Muscle of arm (tissue), 12 donors: Measurements from ENCODE around the gene BBC3. TPM values are rescaled to one million over a fixed set of nuclear protein-coding genes. Genes with fewer than 3 reads are reported as not detected.
A peak's percentile ranks its signal among the peaks of the same experiment; 100 is the strongest.
"Not testable (repeated sequence)": the region's sequence is repeated elsewhere in the genome, so short reads cannot be mapped to it uniquely, and the experiment has no call there.

Source experiments
- DNase-seq: peaks from one replicate; pipeline ENCODE4 v3.0.0-alpha.2; 2013
- polyA plus RNA-seq, 12 donors: library from polyadenylated mRNA; unstranded; fragments of 120-200 nt; gene quantifications; one replicate each; pipeline ENCODE4 v1.2.1, GENCODE V29; 2013; ENCODE audit not compliant: insufficient read length in 12 of 12

Gene BBC3
- polyA plus RNA-seq, 12 donors, result 0.98 to 9.5 (median 1.8) TPM; not detected in 1

DNA sequence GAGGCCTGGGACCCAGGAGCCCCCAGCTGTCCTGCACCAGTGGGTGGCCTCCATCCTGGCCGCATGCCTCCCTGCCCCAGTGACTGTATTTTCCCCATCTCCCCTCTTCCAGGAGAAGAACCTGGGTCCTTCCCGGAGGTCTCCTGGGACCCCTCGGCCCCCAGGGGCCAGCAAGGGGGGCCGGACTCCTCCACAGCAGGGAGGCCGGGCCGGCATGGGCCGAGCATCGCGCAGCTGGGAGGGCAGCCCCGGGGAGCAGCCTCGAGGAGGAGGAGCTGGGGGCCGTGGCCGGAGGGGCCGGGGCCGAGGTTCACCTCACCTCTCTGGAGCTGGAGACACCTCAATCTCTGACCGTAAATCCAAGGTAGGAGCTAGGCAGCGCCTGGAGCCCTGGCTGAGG, 29.5 kb upstream of the BBC3 start:
- DNase-seq, result no peak

DNA sequence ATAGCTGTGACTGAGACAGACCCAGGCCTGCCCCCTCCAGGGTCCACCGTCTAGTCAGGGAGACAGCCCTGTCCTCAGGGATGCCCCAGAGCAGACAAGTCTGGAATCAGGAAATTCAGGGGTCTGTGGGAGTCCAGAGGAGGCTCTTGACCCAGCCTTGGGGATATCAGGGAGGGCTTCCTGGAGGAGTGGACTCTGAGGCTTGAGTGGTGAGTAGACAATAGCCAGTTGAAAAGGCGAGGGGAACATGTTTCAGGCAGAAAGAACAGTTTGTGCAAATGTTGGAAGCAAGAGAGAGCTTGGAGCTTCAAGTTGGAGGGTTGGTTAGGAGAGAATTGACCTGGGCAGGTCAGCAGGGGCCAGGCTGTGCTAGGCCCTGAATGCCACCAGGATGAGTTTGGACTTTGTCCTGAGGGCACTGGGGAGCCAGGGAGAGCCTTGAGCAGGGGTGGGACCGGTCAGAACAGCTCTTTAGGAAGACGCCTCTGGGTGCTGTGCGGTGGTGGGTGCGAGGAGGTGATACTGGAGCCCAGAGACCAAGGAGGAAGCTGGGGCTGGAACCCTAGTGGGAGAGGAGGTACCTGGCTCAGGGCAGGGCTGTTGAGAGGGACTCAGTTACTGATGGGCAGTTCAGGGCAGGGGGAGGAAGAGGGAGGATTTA, 28.0 kb upstream of the BBC3 start:
- no peak for DNase-seq

DNA sequence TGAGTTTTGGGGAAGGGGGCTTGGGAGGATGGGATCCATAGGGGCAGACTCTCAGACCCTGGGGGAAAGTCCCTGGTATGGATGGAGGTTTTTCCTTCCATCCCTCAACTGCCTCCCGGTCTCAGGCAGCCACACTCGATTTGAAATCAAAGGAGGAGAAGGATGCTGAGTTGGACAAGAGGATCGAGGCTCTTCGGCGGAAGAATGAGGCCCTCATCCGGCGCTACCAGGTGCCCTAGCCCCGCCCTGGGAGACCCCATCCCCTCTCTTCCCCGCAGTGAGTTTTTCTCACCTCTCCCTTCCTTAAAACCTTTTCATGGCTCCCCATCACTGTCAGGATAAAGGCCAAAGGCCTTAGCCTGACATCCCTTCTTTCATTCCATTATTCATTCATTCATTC, 27.4 kb upstream of the BBC3 start:
- no peak for DNase-seq

DNA sequence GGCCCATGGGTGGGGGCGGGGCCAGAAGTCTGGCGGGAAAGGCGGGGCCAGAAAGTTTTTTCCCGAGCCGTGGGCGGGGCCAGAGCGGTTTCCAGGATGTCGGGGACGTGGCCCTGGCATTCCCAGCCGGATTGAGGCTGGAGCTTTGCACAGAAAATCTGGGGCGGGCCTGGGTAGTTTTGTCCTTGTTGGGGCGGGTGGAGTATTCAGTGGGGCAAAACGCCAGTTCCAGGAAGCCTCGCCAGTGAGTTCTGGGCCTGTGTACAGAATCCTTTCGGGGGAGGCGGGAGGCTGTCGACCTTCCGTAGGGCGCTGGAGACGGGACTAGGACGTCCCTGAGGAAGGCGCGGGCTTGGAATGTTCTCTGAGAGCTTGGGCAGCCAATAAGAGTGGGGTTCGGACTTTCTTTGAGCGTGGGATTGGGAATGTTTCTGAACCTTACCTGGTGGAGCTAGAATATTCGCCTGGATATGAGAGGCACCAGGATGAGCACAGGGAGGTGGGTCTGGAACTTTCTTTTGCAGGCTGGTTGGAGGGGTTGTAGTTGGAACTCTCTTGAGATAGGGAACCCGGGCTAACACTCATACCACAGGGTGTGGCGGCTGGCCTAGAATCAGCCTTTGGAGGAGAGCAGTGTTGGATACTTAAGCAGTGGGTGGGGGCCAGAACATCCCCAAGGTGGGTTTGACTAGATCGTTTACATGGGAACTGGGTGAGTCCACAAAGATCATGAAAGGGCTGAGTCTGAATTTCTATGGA, 26.6 kb upstream of the BBC3 start:
- DNase-seq, result no peak

DNA sequence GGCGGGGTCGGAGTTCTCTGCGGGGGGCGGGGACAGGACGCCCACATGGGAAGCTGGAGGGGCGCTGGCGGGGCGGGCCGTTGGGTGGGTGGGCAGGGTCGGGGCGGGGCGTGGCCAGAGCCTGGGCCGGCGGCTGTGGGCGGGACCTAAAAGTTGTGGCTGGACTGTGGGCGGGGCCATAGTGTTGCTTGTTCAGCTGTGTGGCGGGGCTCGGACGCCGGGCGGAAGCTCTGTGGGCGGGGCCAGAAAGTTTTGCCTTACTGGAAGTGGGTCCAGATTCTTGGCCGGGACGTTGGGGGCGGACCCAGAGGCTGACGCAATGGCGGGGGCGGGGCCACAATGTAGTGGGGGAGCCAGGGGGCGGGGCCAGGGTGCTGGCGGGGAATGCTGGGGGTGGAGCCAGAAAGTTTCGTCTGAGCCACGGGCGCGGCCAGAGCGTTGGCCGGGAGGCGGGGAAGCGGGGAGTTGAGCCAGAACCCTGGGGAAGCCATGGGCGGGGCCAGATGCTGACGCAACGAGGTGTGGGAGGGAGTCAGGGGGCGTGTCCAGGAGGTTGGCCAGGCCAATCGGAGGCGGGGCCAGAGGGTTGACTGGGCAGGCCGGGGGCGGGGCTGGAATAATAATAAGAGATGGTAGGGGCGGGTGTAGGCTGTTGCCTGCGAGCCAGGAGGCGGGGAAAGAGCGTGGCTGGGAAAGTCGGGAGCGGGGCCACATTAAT, 25.9 kb upstream of the BBC3 start:
- peak; percentile 99 for DNase-seq

DNA sequence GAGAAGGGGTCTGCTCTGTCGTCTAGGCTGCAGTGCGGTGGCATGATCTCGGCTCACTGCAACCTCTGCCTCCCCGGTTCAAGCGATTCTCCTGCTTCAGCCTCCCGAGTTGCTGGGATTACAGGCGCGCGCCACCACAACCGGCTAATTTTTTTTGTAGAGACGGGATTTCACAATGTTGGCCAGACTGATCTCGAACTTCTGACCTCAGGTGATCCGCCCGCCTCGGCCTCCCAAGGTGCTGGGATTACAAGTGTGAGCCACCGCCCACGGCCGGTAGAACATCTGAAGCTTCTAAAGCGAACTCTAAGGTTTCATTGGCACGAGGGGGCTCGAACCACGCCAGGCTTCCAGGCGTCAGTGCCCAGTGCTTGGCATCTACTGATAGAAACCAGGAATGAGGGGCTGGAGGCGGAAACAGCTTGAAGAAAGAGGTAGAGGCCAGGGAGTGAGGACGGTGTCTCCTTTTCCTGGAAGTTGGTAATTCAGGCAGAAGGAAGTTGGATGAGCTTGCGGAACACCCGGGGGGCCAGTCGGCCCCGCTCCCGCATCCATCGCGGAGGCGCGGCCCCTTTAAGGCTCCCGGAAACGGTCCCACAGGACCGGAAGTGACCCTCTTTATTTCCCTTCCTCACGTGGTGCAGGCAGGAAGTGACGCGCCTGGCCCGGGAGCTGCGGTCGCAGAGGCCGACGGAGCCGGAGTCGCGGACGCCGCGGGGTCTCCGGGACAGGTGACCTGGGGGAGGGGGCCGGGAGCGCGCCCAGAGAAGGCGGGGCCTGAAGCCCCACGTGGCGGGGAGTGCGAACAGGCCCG, 25.1 kb upstream of the BBC3 start, which contains the start of gene CCDC9:
TSS of gene CCDC9 (plus strand) at position 647 of the 814 bp plus-strand sequence. CDS start 1,876 bp downstream, outside the sequence.
- peak; percentile 96 for DNase-seq

DNA sequence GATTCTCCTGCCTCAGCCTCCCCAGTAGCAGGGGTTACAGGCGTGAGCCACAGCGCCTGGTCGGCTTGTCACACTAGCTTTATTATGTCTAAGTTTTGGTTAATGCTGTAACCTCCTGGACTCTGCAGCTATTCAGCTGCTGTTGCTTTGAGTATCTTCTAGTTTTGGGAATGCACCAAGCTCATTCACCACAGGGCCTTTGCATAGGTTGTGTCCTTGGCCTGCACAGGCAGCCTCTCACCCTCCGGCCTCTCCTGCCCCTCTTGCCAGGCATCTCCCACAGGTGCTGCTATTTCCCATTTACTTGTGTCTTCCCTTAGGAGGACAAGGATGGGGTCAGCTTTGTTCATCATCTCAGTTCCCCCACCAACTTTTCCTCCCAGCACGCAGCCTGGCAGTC, 23.0 kb upstream of the BBC3 start:
- no peak for DNase-seq

DNA sequence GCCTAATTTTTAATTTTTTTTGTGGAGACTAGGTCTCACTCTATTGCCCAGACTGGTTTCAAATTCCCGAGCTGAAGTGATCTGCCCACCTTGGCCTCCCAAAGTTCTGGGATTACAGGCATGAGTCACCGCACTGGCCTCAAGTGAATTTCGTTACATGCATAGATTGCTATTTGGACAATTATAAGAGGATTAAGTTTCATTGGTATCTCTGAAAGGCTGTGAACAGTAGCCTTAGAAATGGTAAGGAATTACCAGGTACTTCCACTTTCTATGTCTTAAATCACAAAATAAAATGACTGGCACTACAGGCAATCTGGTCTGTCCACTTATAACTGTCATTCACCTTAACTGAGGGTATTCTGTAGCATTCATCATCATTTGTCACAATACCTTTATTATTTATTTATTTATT, 22.5 kb upstream of the BBC3 start:
- no peak for DNase-seq

DNA sequence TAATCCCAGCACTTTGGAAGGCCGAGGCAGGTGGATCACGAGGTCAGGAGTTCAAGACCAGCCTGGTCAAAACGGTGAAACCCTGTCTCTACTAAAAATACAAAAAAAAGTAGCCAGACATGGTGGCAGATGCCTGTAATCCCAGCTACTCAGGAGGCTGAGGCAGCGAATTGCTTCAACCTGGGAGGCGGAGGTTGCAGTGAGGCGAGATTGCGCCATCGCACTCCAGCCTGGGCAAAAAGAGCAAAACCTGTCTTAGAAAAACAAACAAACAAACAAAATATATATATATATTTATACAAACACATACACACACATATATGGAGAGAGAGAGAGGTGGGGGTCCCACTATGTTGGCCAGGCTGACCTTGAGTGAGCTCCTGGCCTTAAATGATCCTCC, 22.0 kb upstream of the BBC3 start:
- DNase-seq, result not testable (repeated sequence)

DNA sequence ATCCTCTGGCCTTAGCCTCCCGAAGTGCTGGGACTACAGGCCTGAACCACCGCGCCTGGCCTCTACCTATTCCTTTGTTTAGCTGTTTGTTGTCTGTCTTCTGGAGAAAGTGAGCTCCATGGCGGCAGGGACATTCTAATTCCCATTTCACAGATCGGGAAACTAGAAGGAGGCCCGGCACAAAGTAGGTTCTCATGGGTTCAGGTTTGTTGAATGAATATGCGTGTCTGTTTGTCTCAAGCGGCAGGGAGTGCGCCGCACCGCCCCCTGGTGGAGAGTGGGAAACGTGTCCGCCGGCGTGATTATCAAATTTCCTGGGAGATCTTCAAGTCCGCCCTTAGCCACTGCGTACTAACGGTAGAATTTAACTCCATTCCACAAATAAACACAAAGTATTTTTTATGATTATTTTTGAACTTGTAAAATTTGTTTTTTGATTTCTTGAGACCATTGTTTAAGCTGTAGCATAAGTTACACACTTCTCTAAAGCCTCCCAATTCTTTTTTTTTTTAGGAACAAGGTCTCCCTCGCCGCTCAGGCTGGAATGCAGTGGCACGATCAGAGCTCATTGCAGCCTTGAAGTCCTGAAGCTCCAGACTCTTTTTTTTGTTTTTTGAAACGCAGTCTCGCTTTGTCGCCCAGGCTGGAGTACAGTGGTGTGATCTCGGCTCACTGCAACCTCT, 16.4 kb upstream of the BBC3 start:
- DNase-seq, result peak; percentile 79

DNA sequence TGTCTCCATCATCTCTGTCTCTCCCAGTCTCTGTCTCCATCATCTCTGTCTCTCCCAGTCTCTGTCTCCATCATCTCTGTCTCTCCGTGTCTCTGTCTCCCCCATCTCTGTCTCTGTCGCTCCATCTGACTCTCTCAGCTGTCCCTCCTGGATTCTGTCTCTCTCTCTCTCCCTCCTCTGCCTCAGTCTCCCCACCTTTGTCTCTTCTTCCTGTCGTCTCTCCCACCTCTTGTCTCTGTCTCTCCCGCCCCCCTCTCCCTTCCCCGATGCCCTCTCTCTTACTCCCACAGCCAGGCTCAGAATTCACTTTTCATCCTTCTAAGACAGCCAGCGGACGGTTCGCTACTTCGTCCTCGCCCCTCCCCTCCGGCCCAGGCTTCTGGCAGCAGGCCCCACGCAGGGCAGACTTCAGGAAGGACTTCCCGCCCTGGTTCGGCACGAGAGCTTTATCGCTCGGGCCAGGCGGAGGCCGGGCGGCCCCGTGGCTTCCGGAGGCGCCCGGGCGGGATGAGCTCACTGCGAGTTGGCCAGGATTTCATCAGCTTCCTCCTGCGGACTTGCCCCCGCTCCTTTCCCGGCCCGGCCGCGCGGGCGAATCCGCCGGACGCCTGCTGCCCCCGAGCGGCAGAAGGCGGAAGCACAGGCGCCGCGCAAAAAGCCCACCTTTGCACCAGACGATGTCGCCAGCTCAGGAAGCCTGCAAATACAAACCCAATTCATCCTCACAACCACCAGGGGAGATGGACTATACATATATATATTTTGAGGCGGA, 13.0 kb upstream of the BBC3 start:
- DNase-seq, result peak; percentile 93

DNA sequence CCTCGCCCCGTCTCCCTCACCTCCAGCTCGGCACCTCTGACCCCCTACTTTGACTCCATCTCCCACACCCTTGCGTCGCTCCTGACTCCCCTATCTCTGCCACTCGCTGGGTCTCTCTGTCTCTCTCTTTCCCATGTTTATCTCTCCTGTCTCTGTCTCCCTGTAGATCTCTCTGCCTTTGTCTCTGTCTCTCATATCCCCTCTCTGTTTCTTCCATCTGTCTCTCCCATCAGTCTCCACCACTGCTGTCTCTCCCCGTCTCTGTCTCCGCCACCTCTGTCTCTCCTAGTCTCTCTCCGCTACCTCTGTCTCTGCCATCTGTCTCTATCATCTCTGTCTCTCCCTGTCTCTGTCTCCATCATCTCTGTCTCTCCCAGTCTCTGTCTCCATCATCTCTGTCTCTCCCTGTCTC, 12.4 kb upstream of the BBC3 start:
- DNase-seq, result no peak

DNA sequence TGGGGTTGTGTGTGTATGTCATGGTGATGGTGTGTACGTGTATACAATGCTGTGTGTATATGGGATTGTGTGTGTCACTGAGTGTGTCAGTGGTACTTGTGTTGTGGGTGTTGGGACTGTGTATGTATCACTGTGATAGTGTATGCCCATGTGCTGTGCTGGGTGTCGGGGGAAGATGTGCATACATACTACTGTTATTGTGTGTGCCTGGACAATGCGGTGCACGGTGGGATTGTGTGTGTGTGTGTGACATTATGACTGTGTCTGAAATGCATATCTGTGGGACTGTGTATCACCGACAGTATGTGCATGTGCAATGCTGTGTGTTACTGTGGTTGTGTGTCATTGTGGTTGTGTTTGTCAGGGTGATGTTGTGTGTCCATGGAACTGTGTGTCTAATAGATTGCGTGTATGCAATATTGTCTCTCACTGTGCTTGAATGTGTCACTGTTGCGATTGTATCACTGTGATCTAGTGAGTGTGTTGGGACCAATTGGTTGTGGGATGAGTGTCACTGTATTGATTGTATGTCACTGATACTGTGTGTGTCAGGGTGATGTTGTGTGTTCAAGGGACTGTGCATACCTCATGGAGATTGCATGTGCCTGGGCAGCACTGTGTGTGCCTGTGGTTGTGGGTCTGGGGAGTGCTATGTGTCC, 11.0 kb upstream of the BBC3 start:
- DNase-seq, result no peak

DNA sequence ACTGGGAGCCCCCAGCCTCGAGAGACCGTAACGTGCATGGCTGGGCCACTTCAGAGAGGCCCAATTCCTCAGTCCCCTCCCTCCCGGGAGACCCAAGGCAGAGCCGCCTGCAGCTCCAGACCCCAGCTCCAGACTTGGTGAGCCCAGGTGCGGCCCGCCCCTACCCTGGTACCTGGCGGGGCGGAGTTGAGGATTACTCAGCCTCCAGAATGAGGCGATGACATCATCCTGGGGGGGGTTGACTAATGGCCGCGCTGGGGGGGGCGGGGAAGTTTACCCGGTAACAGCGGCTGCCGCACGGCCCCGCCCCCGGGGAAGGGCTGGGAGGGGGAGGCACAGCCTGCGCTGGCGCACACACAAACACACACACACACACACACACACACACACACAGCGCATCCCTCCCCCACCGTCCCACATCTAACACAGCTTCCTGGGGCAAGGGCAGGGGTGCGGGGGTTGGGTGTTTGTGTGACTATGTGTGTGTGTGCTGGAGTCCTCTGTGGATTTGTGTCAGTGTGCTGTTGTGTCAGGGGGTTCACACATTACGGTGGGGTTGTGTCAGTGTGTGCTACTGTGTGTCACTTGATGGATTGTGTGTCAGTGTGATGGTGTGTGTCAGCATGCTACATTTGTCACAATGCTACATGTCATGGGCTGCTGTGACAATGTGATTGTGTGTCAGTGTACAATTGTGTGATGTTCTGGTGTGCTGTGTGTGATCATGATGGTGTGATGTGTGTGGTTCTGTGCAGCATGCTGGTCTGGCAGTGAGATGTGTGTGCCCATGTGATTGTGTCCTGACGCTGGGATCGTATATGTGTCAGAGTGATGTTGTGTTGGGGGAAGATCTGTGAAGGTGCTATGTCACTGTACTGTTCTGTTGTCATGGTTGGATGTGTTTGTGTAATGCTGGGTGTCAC, 10.3 kb upstream of the BBC3 start:
- DNase-seq, result peak; percentile 40

DNA sequence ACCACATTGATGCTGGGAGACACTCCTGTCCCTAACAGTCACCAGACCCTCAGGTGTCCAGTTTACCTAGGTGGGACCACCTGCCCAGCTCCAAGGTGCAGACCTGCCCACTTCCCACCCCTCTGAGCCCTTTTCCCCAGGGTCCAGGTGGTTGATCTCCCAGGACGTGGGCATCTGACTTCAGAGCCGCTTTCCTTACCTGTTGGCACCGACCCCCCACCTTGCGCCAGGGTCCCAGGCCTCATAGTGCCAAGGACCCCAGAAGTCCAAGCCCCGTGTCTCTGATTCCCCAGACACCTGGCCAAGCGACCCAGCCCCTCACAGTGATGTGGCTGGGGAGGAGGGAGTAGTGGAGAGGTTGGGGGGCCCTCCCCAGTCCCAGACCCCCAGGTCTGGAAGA, 9.6 kb upstream of the BBC3 start:
- DNase-seq, result no peak

DNA sequence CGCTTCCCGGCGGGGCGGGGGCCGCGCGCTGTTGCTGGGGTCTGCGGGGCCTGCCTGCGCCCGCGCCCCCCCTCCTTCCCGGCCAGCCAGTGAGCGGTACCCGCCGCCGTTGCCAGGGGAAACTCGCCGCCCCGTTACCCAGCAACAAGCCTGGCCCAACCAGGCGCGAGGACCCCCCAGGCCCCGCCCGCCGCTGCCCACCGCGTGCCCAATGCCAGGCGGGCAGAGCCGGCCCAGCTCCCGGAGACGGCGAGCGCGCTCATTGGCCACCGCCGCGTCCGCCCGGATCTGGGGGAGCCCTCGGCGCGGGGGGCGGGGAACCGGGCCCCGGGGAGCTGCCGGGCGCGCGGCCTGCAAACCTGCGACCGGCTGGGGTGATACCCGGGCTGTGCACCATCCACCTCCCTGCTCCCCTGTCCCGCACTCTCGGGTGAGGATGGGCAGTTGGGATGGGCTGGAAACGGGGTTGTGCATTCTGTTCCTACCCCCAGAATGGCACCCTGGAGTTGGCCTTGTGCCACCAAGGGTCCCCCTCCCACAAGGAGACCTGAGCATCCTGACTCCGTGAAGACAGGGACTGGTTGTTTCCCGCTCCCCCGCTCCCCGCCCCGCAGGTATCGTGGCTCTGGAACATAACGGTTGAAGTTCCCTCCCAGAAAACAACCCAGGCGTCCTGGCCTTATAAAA, 8.8 kb upstream of the BBC3 start:
- DNase-seq, result no peak

DNA sequence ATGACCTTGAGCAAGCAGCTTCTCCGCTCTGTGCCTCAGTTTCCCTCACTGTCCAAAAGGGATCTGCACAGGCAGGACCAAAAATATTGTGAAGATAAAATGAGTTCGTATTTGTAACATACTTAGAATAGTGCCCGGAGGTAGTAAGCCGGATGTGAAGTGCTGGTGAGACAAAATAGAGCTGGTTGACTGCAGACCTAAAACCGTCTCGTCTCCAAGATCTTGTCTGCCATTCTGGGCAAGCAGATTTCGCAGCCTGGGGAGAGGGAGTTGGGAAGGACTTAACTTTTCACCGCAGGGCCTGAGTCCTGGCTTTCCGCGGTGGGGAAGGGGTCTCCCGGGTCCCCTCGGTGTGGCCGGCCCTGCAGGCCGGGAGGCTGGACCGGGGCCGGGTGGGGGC, 8.2 kb upstream of the BBC3 start:
- no peak for DNase-seq

DNA sequence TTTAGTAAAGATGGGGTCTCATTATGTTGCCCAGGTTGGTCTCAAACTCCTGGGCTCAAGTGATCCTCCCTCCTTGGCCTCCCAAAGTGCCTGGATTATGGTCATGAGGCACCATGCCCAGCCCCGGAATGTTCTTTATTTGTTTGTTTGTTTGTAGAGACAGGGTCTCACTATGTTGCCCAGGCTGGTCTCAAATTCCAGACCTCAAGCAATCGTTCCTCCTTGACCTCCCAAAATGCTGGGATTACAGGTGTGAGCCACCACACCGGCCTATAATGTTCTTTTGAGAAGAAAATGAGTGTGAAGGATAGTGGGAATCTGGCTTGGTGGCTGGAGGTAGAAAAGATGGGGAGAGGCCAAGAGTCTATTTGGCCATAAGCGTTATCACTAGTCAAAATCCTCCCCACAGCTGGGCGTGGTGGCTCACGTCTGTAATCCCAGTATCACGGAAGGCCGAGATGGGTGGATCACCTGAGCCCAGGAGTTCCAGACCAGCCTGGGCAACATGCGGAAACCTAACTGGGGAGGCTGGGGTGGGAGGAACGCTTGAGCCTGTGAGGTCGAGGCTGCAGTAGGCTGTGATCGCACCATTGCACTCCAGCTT, 5.2 kb upstream of the BBC3 start:
- no peak for DNase-seq
